ENCODE data around the gene LHFPL3. TPM values are rescaled to one million over a fixed set of nuclear protein-coding genes. Genes with fewer than 3 reads are reported as not detected.
"Not testable (repeated sequence)": the region's sequence is repeated elsewhere in the genome, so short reads cannot be mapped to it uniquely, and the experiment has no call there.

The LHFPL3 gene
- total RNA-seq, 1 donor from 2014 or later = 7.2 TPM

GRCh38 chr7:104933022-104933421, 604.6 kb downstream of the LHFPL3 start:
- no peak for DNase-seq (ENCODE audit: low spot score)

GRCh38 chr7:104933521-104933988, 605.2 kb downstream of the LHFPL3 start:
- DNase-seq (ENCODE audit: low spot score) = no peak

GRCh38 chr7:104934665-104935064, 606.3 kb downstream of the LHFPL3 start:
- DNase-seq (ENCODE audit: low spot score) = no peak

- DNase-seq (ENCODE audit: low spot score) = no peak
Observed at GRCh38 chr7:104935276-104935675, 606.9 kb downstream of the LHFPL3 start.

GRCh38 chr7:104936546-104936945, 608.1 kb downstream of the LHFPL3 start:
- DNase-seq (ENCODE audit: low spot score) = no peak

GRCh38 chr7:104937489-104937888, 609.1 kb downstream of the LHFPL3 start:
- not testable (repeated sequence) for DNase-seq (ENCODE audit: low spot score)

GRCh38 chr7:104938741-104939390, 610.5 kb downstream of the LHFPL3 start:
- no peak for DNase-seq (ENCODE audit: low spot score)

- DNase-seq (ENCODE audit: low spot score) = no peak
Observed at GRCh38 chr7:104940023-104940710, 611.8 kb downstream of the LHFPL3 start.

- peak; percentile 76 for DNase-seq (ENCODE audit: low spot score)
Observed at GRCh38 chr7:104943502-104944343, 615.3 kb downstream of the LHFPL3 start.

GRCh38 chr7:104945599-104945956, 617.2 kb downstream of the LHFPL3 start:
- no peak for DNase-seq (ENCODE audit: low spot score)

GRCh38 chr7:104946338-104946737, 617.9 kb downstream of the LHFPL3 start:
- no peak for DNase-seq (ENCODE audit: low spot score)

GRCh38 chr7:104950006-104950405, 621.6 kb downstream of the LHFPL3 start:
- DNase-seq (ENCODE audit: low spot score) = no peak

GRCh38 chr7:104950754-104951153, 622.4 kb downstream of the LHFPL3 start:
- DNase-seq (ENCODE audit: low spot score) = no peak

- DNase-seq (ENCODE audit: low spot score) = no peak
Observed at GRCh38 chr7:104951546-104951945, 623.1 kb downstream of the LHFPL3 start.

- DNase-seq (ENCODE audit: low spot score) = no peak
Observed at GRCh38 chr7:104955276-104955675, 626.9 kb downstream of the LHFPL3 start.

Other genes starting within 250 kb of the LHFPL3 start
- gene ORC5, start 120.6 kb upstream of the LHFPL3 start, total RNA-seq (ENCODE audit: insufficient read depth, low replicate concordance) = 47.9 TPM